ENCODE results near the gene GSG1L.
A peak's percentile ranks its signal among the peaks of the same experiment; 100 is the strongest.

GSG1L gene

GRCh38 chr16:27869411-27869810 lies 194.1 kb downstream of the GSG1L start:
- TF ChIP-seq SP1 (IDR thresholded peaks at IDR 0.05) (no peak), NFRKB (IDR thresholded peaks at IDR 0.05) (no peak), FOXA1 (IDR thresholded peaks at IDR 0.05) (no peak), SUZ12 (IDR thresholded peaks at IDR 0.05) (no peak), CTBP1 (IDR thresholded peaks at IDR 0.05; ENCODE audit: borderline replicate concordance) (no peak), L3MBTL2 (conservative IDR thresholded peaks at IDR 0.05) (no peak), FOXM1 (IDR thresholded peaks at IDR 0.05; ENCODE audit: borderline replicate concordance) (no peak), ARNT (IDR thresholded peaks at IDR 0.05) (no peak), BHLHE40 (IDR thresholded peaks at IDR 0.05; ENCODE audit: borderline replicate concordance) (no peak), PKNOX1 (IDR thresholded peaks at IDR 0.05) (no peak), ZNF384 (IDR thresholded peaks at IDR 0.05) (no peak), FOXK2 (IDR thresholded peaks at IDR 0.05) (no peak), ELF4 (IDR thresholded peaks at IDR 0.05) (no peak), LEF1 (IDR thresholded peaks at IDR 0.05; ENCODE audit: borderline replicate concordance) (no peak), HDGF (IDR thresholded peaks at IDR 0.05; ENCODE audit: borderline replicate concordance) (no peak), TARDBP (IDR thresholded peaks at IDR 0.05) (no peak)
- DNase-seq (ENCODE audit: extremely low spot score): no peak
- ChIA-PET CTCF (no interaction called here), POLR2A (no interaction called here)

GRCh38 chr16:27868180-27868579 lies 195.3 kb downstream of the GSG1L start:
- TF ChIP-seq L3MBTL2 (conservative IDR thresholded peaks at IDR 0.05) (no peak), NFRKB (IDR thresholded peaks at IDR 0.05) (no peak), TARDBP (IDR thresholded peaks at IDR 0.05) (no peak), ARNT (IDR thresholded peaks at IDR 0.05) (no peak), FOXM1 (IDR thresholded peaks at IDR 0.05; ENCODE audit: borderline replicate concordance) (no peak), BHLHE40 (IDR thresholded peaks at IDR 0.05; ENCODE audit: borderline replicate concordance) (no peak), ELF4 (IDR thresholded peaks at IDR 0.05) (no peak), CTBP1 (IDR thresholded peaks at IDR 0.05; ENCODE audit: borderline replicate concordance) (no peak), FOXK2 (IDR thresholded peaks at IDR 0.05) (no peak), SUZ12 (IDR thresholded peaks at IDR 0.05) (no peak), LEF1 (IDR thresholded peaks at IDR 0.05; ENCODE audit: borderline replicate concordance) (no peak), SP1 (IDR thresholded peaks at IDR 0.05) (no peak), FOXA1 (IDR thresholded peaks at IDR 0.05) (no peak), HDGF (IDR thresholded peaks at IDR 0.05; ENCODE audit: borderline replicate concordance) (no peak), ZNF384 (IDR thresholded peaks at IDR 0.05) (no peak), PKNOX1 (IDR thresholded peaks at IDR 0.05) (no peak)
- ChIA-PET POLR2A (no interaction called here), CTCF (interaction anchor here (0.8 to 1.7 kb wide), 5 partner anchors 10 to 229 kb away, joined by 3 to 6 read pairs (median 4); no protein-coding TSS in a partner anchor)
- DNase-seq (ENCODE audit: extremely low spot score): no peak

- TF ChIP-seq TARDBP (IDR thresholded peaks at IDR 0.05): no peak
- peak; percentile 20; the same call in 1 of the 2 replicates for TF ChIP-seq PKNOX1 (IDR thresholded peaks at IDR 0.05)
- ChIA-PET CTCF (interaction anchor here (0.8 to 1.7 kb wide), 7 partner anchors 9 to 228 kb away, joined by 3 to 6 read pairs (median 4); no protein-coding TSS in a partner anchor), POLR2A (interaction anchor here (0.6 kb wide), 1 partner anchor 37 kb away, joined by 3 read pairs; no protein-coding TSS in a partner anchor)
- peak; percentile 95 for DNase-seq (ENCODE audit: extremely low spot score)
These were observed 196.1 kb downstream of the GSG1L start for GRCh38 chr16:27867122-27868110.

DNA sequence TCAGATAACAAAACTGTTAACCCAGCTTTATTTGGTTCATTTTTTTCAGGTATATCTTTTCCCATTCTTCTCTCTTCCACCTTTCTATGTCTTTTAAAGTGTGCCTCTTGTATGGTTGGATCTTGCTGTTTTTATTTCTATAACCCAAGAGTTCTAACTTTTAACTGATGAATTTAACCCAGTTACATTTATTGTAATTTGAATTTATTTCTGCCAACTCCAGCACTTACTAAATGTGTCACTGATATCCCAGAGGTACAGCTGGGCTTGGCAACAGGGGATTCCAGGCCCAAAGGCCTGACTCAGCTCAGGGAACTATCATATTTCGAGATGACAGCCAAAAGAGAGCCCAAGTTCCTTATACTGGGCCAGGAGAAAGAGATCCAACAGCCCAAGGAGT lies 200.1 kb downstream of the GSG1L start:
- DNase-seq (ENCODE audit: extremely low spot score): no peak
- POLR2A ChIA-PET: no interaction called here
- no peak for TF ChIP-seq FOXK2 (IDR thresholded peaks at IDR 0.05)
- TF ChIP-seq ZNF384 (IDR thresholded peaks at IDR 0.05): no peak
- TF ChIP-seq FOXA1 (IDR thresholded peaks at IDR 0.05): no peak
- TF ChIP-seq BHLHE40 (IDR thresholded peaks at IDR 0.05; ENCODE audit: borderline replicate concordance): no peak
- TF ChIP-seq CTBP1 (IDR thresholded peaks at IDR 0.05; ENCODE audit: borderline replicate concordance): no peak
- no peak for TF ChIP-seq SP1 (IDR thresholded peaks at IDR 0.05)
- no peak for TF ChIP-seq ARNT (IDR thresholded peaks at IDR 0.05)
- TF ChIP-seq LEF1 (IDR thresholded peaks at IDR 0.05; ENCODE audit: borderline replicate concordance): no peak
- no peak for TF ChIP-seq PKNOX1 (IDR thresholded peaks at IDR 0.05)
- TF ChIP-seq HDGF (IDR thresholded peaks at IDR 0.05; ENCODE audit: borderline replicate concordance): no peak
- TF ChIP-seq L3MBTL2 (conservative IDR thresholded peaks at IDR 0.05): no peak
- CTCF ChIA-PET: no interaction called here

DNA sequence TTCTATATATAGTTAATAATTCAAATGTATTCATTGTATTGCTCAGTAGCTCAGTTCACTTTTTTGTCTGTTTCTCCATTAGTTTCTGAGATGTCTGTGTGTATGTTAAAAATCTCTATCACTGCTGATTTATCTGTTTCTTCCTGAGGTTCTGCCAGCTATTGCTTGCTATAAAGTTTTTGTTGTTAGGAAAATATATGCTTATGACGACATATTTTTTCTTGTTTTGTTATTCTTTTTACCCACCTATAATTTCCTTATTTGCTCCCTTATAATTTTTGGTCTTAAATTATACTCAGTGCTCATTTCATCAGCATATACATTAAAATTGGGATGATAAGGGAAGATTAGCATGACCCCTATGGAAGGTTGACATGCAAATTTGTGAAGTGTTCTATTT lies 200.6 kb downstream of the GSG1L start:
- ChIA-PET POLR2A (no interaction called here), CTCF (no interaction called here)
- no peak for TF ChIP-seq BHLHE40 (IDR thresholded peaks at IDR 0.05; ENCODE audit: borderline replicate concordance)
- no peak for TF ChIP-seq ZNF384 (IDR thresholded peaks at IDR 0.05)
- TF ChIP-seq CTBP1 (IDR thresholded peaks at IDR 0.05; ENCODE audit: borderline replicate concordance): no peak
- no peak for TF ChIP-seq LEF1 (IDR thresholded peaks at IDR 0.05; ENCODE audit: borderline replicate concordance)
- no peak for TF ChIP-seq ARNT (IDR thresholded peaks at IDR 0.05)
- TF ChIP-seq ELF4 (IDR thresholded peaks at IDR 0.05): no peak
- TF ChIP-seq FOXK2 (IDR thresholded peaks at IDR 0.05): no peak
- no peak for TF ChIP-seq FOXM1 (IDR thresholded peaks at IDR 0.05; ENCODE audit: borderline replicate concordance)
- TF ChIP-seq NFRKB (IDR thresholded peaks at IDR 0.05): no peak
- no peak for TF ChIP-seq HDGF (IDR thresholded peaks at IDR 0.05; ENCODE audit: borderline replicate concordance)
- no peak for TF ChIP-seq L3MBTL2 (conservative IDR thresholded peaks at IDR 0.05)
- TF ChIP-seq FOXA1 (IDR thresholded peaks at IDR 0.05): no peak
- TF ChIP-seq SUZ12 (IDR thresholded peaks at IDR 0.05): no peak
- no peak for TF ChIP-seq SP1 (IDR thresholded peaks at IDR 0.05)
- TF ChIP-seq PKNOX1 (IDR thresholded peaks at IDR 0.05): no peak
- TF ChIP-seq TARDBP (IDR thresholded peaks at IDR 0.05): no peak
- DNase-seq (ENCODE audit: extremely low spot score): no peak
